HepG2 (cell line): ENCODE data around the gene RAB3D. TPM values are rescaled to one million over a fixed set of nuclear protein-coding genes. Genes with fewer than 3 reads are reported as not detected.

ENCODE experiments used
- AGO1 ChIP-seq: fragments of 200-400 bp; formaldehyde crosslinking; IDR thresholded peaks from 2 replicates; pipeline ENCODE4 v1.6.1; 2017; ENCODE audit warnings: mild to moderate bottlenecking, low read depth, low read length, moderate library complexity; ENCODE audit not compliant: poor library complexity, severe bottlenecking
- ATF7 ChIP-seq, 2 experiments: fragments of 450-650 bp in 1 of 2; sonication (generic) in 1 of 2; formaldehyde crosslinking in 1 of 2; IDR thresholded peaks; 2 replicates each; pipeline versions ENCODE4 v1.4.0 to v1.6.1; 2016 to 2020; ENCODE audit warnings: antibody characterized with exemption in 1 of 2, mild to moderate bottlenecking in 1 of 2, missing genetic modification reagents in 1 of 2
- ATF7-NPFF ChIP-seq: sonication (generic); formaldehyde crosslinking; IDR thresholded peaks from 2 replicates; pipeline ENCODE4 v1.8.1; 2023; ENCODE audit warnings: mild to moderate bottlenecking, low read depth, missing genetic modification reagents, moderate library complexity
- CBX1 ChIP-seq: IDR thresholded peaks from one replicate; pipeline ENCODE4 v1.6.1; 2016; ENCODE audit warnings: antibody characterized with exemption, low read depth
- E2F1 ChIP-seq: sonication (generic); formaldehyde crosslinking; IDR thresholded peaks from 2 replicates; pipeline ENCODE4 v1.5.0; 2020; ENCODE audit warnings: missing genetic modification reagents
- KDM4B ChIP-seq: sonication (generic); formaldehyde crosslinking; IDR thresholded peaks from 2 replicates; pipeline ENCODE4 v1.4.0; 2020; ENCODE audit warnings: missing genetic modification reagents
- KLF6 ChIP-seq: IDR thresholded peaks from 2 replicates; pipeline ENCODE4 v1.8.0; 2016; ENCODE audit warnings: missing biosample characterization, missing genetic modification reagents
- NFKBIZ ChIP-seq: IDR thresholded peaks from 2 replicates; pipeline ENCODE4 v1.6.1; 2018; ENCODE audit warnings: missing genetic modification reagents, missing compliant biosample characterization
- RARA ChIP-seq: IDR thresholded peaks from 2 replicates; pipeline ENCODE4 v1.6.1; 2016; ENCODE audit warnings: missing genetic modification reagents, missing compliant biosample characterization
- SIN3B ChIP-seq: fragments of 150-350 bp; IDR thresholded peaks from 2 replicates; pipeline ENCODE4 v1.6.1; 2014; ENCODE audit warnings: low read length
- THYN1 ChIP-seq: sonication (generic); formaldehyde crosslinking; IDR thresholded peaks from 2 replicates; pipeline ENCODE4 v1.8.1; 2023; ENCODE audit warnings: low read depth, mild to moderate bottlenecking, moderate library complexity, missing genetic modification reagents, borderline replicate concordance
- TRIM22 ChIP-seq: fragments of 450-650 bp; IDR thresholded peaks from 2 replicates; pipeline ENCODE4 v1.6.1; 2017
- YEATS2 ChIP-seq: sonication (generic); formaldehyde crosslinking; IDR thresholded peaks from 2 replicates; pipeline ENCODE4 v1.4.0; 2020; ENCODE audit warnings: missing genetic modification reagents, borderline replicate concordance
- ZFP41 ChIP-seq: sonication (generic); formaldehyde crosslinking; IDR thresholded peaks from 2 replicates; pipeline ENCODE4 v1.4.0; 2020; ENCODE audit warnings: mild to moderate bottlenecking, missing genetic modification reagents, borderline replicate concordance
- ZFY ChIP-seq: sonication (generic); formaldehyde crosslinking; IDR thresholded peaks from 2 replicates; pipeline ENCODE4 v1.4.0; 2020; ENCODE audit warnings: missing genetic modification reagents
- ZNF225 ChIP-seq: sonication (generic); formaldehyde crosslinking; IDR thresholded peaks from 2 replicates; pipeline ENCODE4 v1.4.0; 2020; ENCODE audit warnings: mild to moderate bottlenecking, missing genetic modification reagents
- ZNF274 ChIP-seq: sonication (generic); formaldehyde crosslinking; IDR thresholded peaks from 2 replicates; pipeline ENCODE4 v1.5.1; 2020; ENCODE audit warnings: mild to moderate bottlenecking, missing genetic modification reagents
- ZNF30 ChIP-seq: sonication (generic); formaldehyde crosslinking; IDR thresholded peaks from 2 replicates; pipeline ENCODE4 v1.5.0; 2020; ENCODE audit warnings: mild to moderate bottlenecking, missing genetic modification reagents
- ZNF337 ChIP-seq: sonication (generic); formaldehyde crosslinking; IDR thresholded peaks from 2 replicates; pipeline ENCODE4 v1.5.1; 2020; ENCODE audit warnings: missing genetic modification reagents, low read depth, mild to moderate bottlenecking, borderline replicate concordance
- ZNF570 ChIP-seq: sonication (generic); formaldehyde crosslinking; IDR thresholded peaks from 2 replicates; pipeline ENCODE4 v1.4.0; 2020; ENCODE audit warnings: mild to moderate bottlenecking, missing genetic modification reagents, borderline replicate concordance
- ZNF615 ChIP-seq: sonication (generic); formaldehyde crosslinking; IDR thresholded peaks from 2 replicates; pipeline ENCODE4 v1.5.0; 2020; ENCODE audit warnings: mild to moderate bottlenecking, missing genetic modification reagents, borderline replicate concordance
- ZNF646 ChIP-seq: sonication (generic); formaldehyde crosslinking; IDR thresholded peaks from 2 replicates; pipeline ENCODE4 v1.9.0; 2021; ENCODE audit warnings: mild to moderate bottlenecking, missing genetic modification reagents
- ZSCAN12 ChIP-seq: sonication (generic); formaldehyde crosslinking; IDR thresholded peaks from 2 replicates; pipeline ENCODE4 v1.9.0; 2021; ENCODE audit warnings: mild to moderate bottlenecking, missing genetic modification reagents
- polyA plus RNA-seq, 8 experiments: library from polyadenylated mRNA; depleted of rRNA in 3 of 8; stranded (reverse) in 7 of 8; unstranded in 1 of 8; fragments of >200 nt; fragmentation: Illumina TruSeq in 4 of 8; extraction: Trizol in 4 of 8; gene quantifications; 2 replicates each; pipeline versions ENCODE4 v1.2.1 to v1.2.3, GENCODE V29; 2011 to 2016; ENCODE audit warnings: low read depth in 4 of 8, missing spikeins in 1 of 8, mixed read lengths in 1 of 8; ENCODE audit not compliant: insufficient read depth in 1 of 8
- total RNA-seq, 5 experiments: library from RNA; depleted of rRNA; stranded (reverse); fragments of >200 nt; fragmentation: Illumina TruSeq; extraction: Trizol; gene quantifications; 2 replicates each; pipeline ENCODE4 v1.2.3, GENCODE V29; 2016; ENCODE audit warnings: low read depth in 1 of 5

The RAB3D gene
- total and polyA plus RNA-seq, 2 of the 13 experiments (the other 11 are each of a cell fraction or from before 2014, with no cell fraction given) = 2.0 to 16.1 TPM

GRCh38 chr19:11324079-11324661 is 15.3 kb downstream of the RAB3D start (continued):
- TF ChIP-seq ZSCAN12 (CRISPR knock-in tag) (no peak), AGO1 (no peak), YEATS2 (CRISPR knock-in tag) (no peak), CBX1 (peak; percentile 32), ATF7-NPFF (CRISPR knock-in tag) (no peak), ZFP41 (no peak), RARA (CRISPR knock-in tag) (peak; percentile 48), ZNF646 (no peak), KLF6 (CRISPR knock-in tag) (peak; percentile 72; the same call in 1 of the 2 replicates), ZNF337 (CRISPR knock-in tag) (no peak), E2F1 (no peak), NFKBIZ (CRISPR knock-in tag) (no peak), ZNF570 (CRISPR knock-in tag) (no peak), SIN3B (no peak), ZFY (CRISPR knock-in tag) (peak; percentile 56; the same call in 1 of the 2 replicates), TRIM22 (no peak), ATF7 (IDR thresholded peaks at IDR 0.05) (no peak), ATF7 (CRISPR knock-in tag; IDR thresholded peaks at IDR 0.05) (0 out of 2 replicates have a peak, but pooled peaks have one; percentile 23), THYN1 (CRISPR knock-in tag) (no peak), ZNF225 (no peak), ZNF30 (CRISPR knock-in tag) (no peak), ZNF615 (CRISPR knock-in tag) (no peak), ZNF274 (CRISPR knock-in tag) (no peak), KDM4B (CRISPR knock-in tag) (0 out of 2 replicates have a peak, but pooled peaks have one; percentile 37)
